HepG2 (cell line): ENCODE data around the gene NDFIP2. TPM values are rescaled to one million over a fixed set of nuclear protein-coding genes. Genes with fewer than 3 reads are reported as not detected.

Experiments
- ATAC-seq: fragments of 200-7000 bp; cut with Tn5 transposase; 3 replicates; pipeline ENCODE4 v1.9.1; 2020; ENCODE audit warnings: mild to moderate bottlenecking, moderate library complexity
- BruUV-seq: library from RNA; stranded (reverse); fragments of 400-500 nt; replicated peaks from 2 replicates; lab custom pipeline; 2021; lab: Mats Ljungman, UMichigan
- CTCF ChIA-PET: fragments of 300-600 bp; formaldehyde crosslinking; extraction: SDS; loops from one replicate; lab custom pipeline; 2021; ENCODE audit warnings: low total read pairs, inconsistent platforms, low intra/inter-chr PET ratio; lab: Yijun Ruan, JAX
- POLR2A ChIA-PET: fragments of 350-600 bp; sonication (Branson Sonifier 250); formaldehyde crosslinking; loops from one replicate; lab custom pipeline; 2020; ENCODE audit warnings: antibody characterized with exemption, inconsistent platforms; lab: Yijun Ruan, JAX
- DNase-seq: peaks from one replicate; pipeline ENCODE4 v3.0.0-alpha.2; 2015; ENCODE audit warnings: low spot score
- FAIRE-seq: peaks from 3 replicates; lab custom pipeline; 2011; peaks lifted over from hg19 to GRCh38; lab: Jason Lieb, UNC
- H2AFZ ChIP-seq: one replicate; pipeline ENCODE4 v1.6.1; 2011; ENCODE audit warnings: low read length, inconsistent platforms
- H3K27ac ChIP-seq: fragments of 300-600 bp; 3 replicates; pipeline ENCODE4 v1.8.0; 2011; ENCODE audit warnings: mixed run types, mild to moderate bottlenecking, mixed read lengths, low read length, inconsistent platforms; ENCODE audit not compliant: insufficient read depth; ENCODE audit errors: extremely low read length
- H3K27me3 ChIP-seq, 2 experiments: fragments of 200-600 bp in 1 of 2; 2 replicates in 1 of 2; 3 replicates in 1 of 2; pipeline versions ENCODE4 v1.6.0 to v1.8.0; 2011; ENCODE audit warnings: low read length in 2 of 2, mild to moderate bottlenecking in 2 of 2, moderate library complexity in 2 of 2, inconsistent platforms in 1 of 2; ENCODE audit not compliant: insufficient read depth in 2 of 2, control insufficient read depth in 1 of 2
- H3K36me3 ChIP-seq, 2 experiments: fragments of 200-600 bp in 1 of 2; replicated peaks in 1 of 2; 2 replicates in 1 of 2; 3 replicates in 1 of 2; pipeline versions ENCODE4 v1.5.1 to v1.8.0; 2011; ENCODE audit warnings: low read length in 2 of 2, inconsistent platforms in 1 of 2; ENCODE audit not compliant: insufficient read depth in 2 of 2, control insufficient read depth in 1 of 2
- H3K4me1 ChIP-seq: 2 replicates; pipeline ENCODE4 v1.5.1; 2012; ENCODE audit warnings: low read length, inconsistent platforms; ENCODE audit not compliant: insufficient read depth
- H3K4me2 ChIP-seq: 2 replicates; pipeline ENCODE4 v1.6.0; 2011; ENCODE audit warnings: low read depth, low read length, inconsistent platforms
- H3K4me3 ChIP-seq, 3 experiments: fragments of 200-600 bp in 1 of 3; sonication (generic), shearing (Covaris generic) in 1 of 3; replicated peaks in 1 of 3; 2 replicates each; pipeline ENCODE4 v1.5.1; 2011 to 2016; ENCODE audit warnings: low read length in 3 of 3, inconsistent platforms in 2 of 3, low read depth in 2 of 3, mild to moderate bottlenecking in 2 of 3, control low read depth in 1 of 3, mixed read lengths in 1 of 3; ENCODE audit not compliant: insufficient read depth in 1 of 3
- H3K79me2 ChIP-seq: one replicate; pipeline ENCODE4 v1.6.1; 2011; ENCODE audit warnings: low read length, inconsistent platforms; ENCODE audit not compliant: insufficient read depth
- H3K9ac ChIP-seq: 2 replicates; pipeline ENCODE4 v1.6.0; 2011; ENCODE audit warnings: mild to moderate bottlenecking, low read depth, low read length, inconsistent platforms; ENCODE audit not compliant: insufficient read depth
- H3K9me3 ChIP-seq: 2 replicates; pipeline ENCODE4 v1.5.1; 2012; ENCODE audit warnings: mild to moderate bottlenecking, low read length
- H4K20me1 ChIP-seq: 2 replicates; pipeline ENCODE4 v1.6.0; 2011; ENCODE audit warnings: inconsistent platforms, mild to moderate bottlenecking, low read length, moderate library complexity; ENCODE audit not compliant: insufficient read depth
- DMAP1 ChIP-seq: IDR thresholded peaks from 2 replicates; pipeline ENCODE4 v1.6.1; 2016
- ERF ChIP-seq: IDR thresholded peaks from 2 replicates; pipeline ENCODE4 v1.6.1; 2018; ENCODE audit warnings: missing biosample characterization, missing genetic modification reagents
- FOXP4 ChIP-seq: sonication (generic); formaldehyde crosslinking; IDR thresholded peaks from 2 replicates; pipeline ENCODE4 v1.4.0; 2020; ENCODE audit warnings: missing genetic modification reagents
- MATR3 ChIP-seq: sonication (generic); formaldehyde crosslinking; IDR thresholded peaks from 2 replicates; pipeline ENCODE4 v1.4.0; 2020; ENCODE audit warnings: missing genetic modification reagents
- MEIS1 ChIP-seq: sonication (generic); formaldehyde crosslinking; IDR thresholded peaks from 2 replicates; pipeline ENCODE4 v1.9.0; 2021; ENCODE audit warnings: mild to moderate bottlenecking, missing genetic modification reagents, moderate library complexity, borderline replicate concordance
- MLLT10 ChIP-seq: sonication (generic); formaldehyde crosslinking; IDR thresholded peaks from 2 replicates; pipeline ENCODE4 v1.4.0; 2020; ENCODE audit warnings: missing genetic modification reagents
- NCOR1 ChIP-seq: fragments of 200-600 bp; sonication (generic); IDR thresholded peaks from 2 replicates; pipeline ENCODE4 v1.7.0; 2017; ENCODE audit warnings: antibody characterized with exemption, low read length, borderline replicate concordance
- NFKBIZ ChIP-seq: IDR thresholded peaks from 2 replicates; pipeline ENCODE4 v1.6.1; 2018; ENCODE audit warnings: missing genetic modification reagents, missing compliant biosample characterization
- NRL ChIP-seq: sonication (generic); formaldehyde crosslinking; IDR thresholded peaks from 2 replicates; pipeline ENCODE4 v1.5.0; 2020; ENCODE audit warnings: missing genetic modification reagents, mild to moderate bottlenecking, moderate library complexity, borderline replicate concordance
- SMAD3 ChIP-seq: sonication (generic); formaldehyde crosslinking; IDR thresholded peaks from 2 replicates; pipeline ENCODE4 v1.4.0; 2020; ENCODE audit warnings: missing genetic modification reagents
- ZNF496 ChIP-seq: sonication (generic); formaldehyde crosslinking; IDR thresholded peaks from 2 replicates; pipeline ENCODE4 v1.8.1; 2023; ENCODE audit warnings: mild to moderate bottlenecking, moderate library complexity, missing genetic modification reagents; ENCODE audit not compliant: insufficient replicate concordance
- ZNF512 ChIP-seq: sonication (generic); formaldehyde crosslinking; IDR thresholded peaks from 2 replicates; pipeline ENCODE4 v1.4.0; 2020; ENCODE audit warnings: mild to moderate bottlenecking, missing genetic modification reagents
- ZNF616 ChIP-seq: sonication (generic); formaldehyde crosslinking; IDR thresholded peaks from 2 replicates; pipeline ENCODE4 v1.5.0; 2020; ENCODE audit warnings: low read depth, mild to moderate bottlenecking, missing genetic modification reagents
- ZNF646 ChIP-seq: sonication (generic); formaldehyde crosslinking; IDR thresholded peaks from 2 replicates; pipeline ENCODE4 v1.9.0; 2021; ENCODE audit warnings: mild to moderate bottlenecking, missing genetic modification reagents
- ZSCAN21 ChIP-seq: sonication (generic); formaldehyde crosslinking; IDR thresholded peaks from 2 replicates; pipeline ENCODE4 v1.8.0; 2022; ENCODE audit warnings: mild to moderate bottlenecking, missing genetic modification reagents, moderate library complexity, borderline replicate concordance
- WGBS: methylation state at CpG from one replicate; pipeline ENCODE4 v1.1.6; 2017; ENCODE audit warnings: low lambda C conversion rate; 5-methylcytosine and 5-hydroxymethylcytosine counted together
- in situ Hi-C: cut with HindIII; loops from 2 replicates; pipeline ENCODE4 v1.10.0; 2017; ENCODE audit warnings: low pct_unique_long_range_greater_than_20kb; ENCODE audit not compliant: extremely low pct_ligation_motif_present
- intact Hi-C: fragments of 100-400 bp; cut with micrococcal nuclease; formaldehyde crosslinking; loops from one replicate; pipeline ENCODE4 v1.10.0; 2022; ENCODE audit not compliant: unreplicated experiment
- polyA plus RNA-seq, 8 experiments: library from polyadenylated mRNA; depleted of rRNA in 3 of 8; stranded (reverse) in 7 of 8; unstranded in 1 of 8; fragments of >200 nt; fragmentation: Illumina TruSeq in 4 of 8; extraction: Trizol in 4 of 8; gene quantifications; 2 replicates each; pipeline versions ENCODE4 v1.2.1 to v1.2.3, GENCODE V29; 2011 to 2016; ENCODE audit warnings: low read depth in 4 of 8, missing spikeins in 1 of 8, mixed read lengths in 1 of 8; ENCODE audit not compliant: insufficient read depth in 1 of 8
- total RNA-seq, 5 experiments: library from RNA; depleted of rRNA; stranded (reverse); fragments of >200 nt; fragmentation: Illumina TruSeq; extraction: Trizol; gene quantifications; 2 replicates each; pipeline ENCODE4 v1.2.3, GENCODE V29; 2016; ENCODE audit warnings: low read depth in 1 of 5

Gene NDFIP2
- total and polyA plus RNA-seq, 2 of the 13 experiments (the other 11 are each of a cell fraction or from before 2014, with no cell fraction given): 23.2 to 32.0 TPM

GRCh38 chr13:79456656-79457365 is 24.1 kb upstream of the NDFIP2 start:
- Histone ChIP-seq H3K9ac (no peak overlapping the region), H2AFZ (no peak overlapping the region), H3K27me3 (no peaks in the 10 kb centered on the region; a peak in 1 of 5 replicates), H3K79me2 (no peaks in the 10 kb centered on the region), H3K4me3 (no peak overlapping the region), H3K27ac (no peak overlapping the region), H4K20me1 (no peaks in the 10 kb centered on the region), H3K9me3 (no peaks in the 10 kb centered on the region), H3K4me2 (no peak overlapping the region), H3K36me3 (no peaks in the 10 kb centered on the region), H3K4me1 (no peaks in the 10 kb centered on the region)
- POLR2A ChIA-PET: no interaction called here
- in situ Hi-C loops: no loop called here
- 0% methylated on average over 1 of the region's 1 CpG for WGBS
- FAIRE-seq (no peak), ATAC-seq (no peak), DNase-seq (no peak)
- CTCF ChIA-PET: no interaction called here
- no TSS peak for BruUV-seq
- TF ChIP-seq MLLT10 (CRISPR knock-in tag) (no peak), DMAP1 (CRISPR knock-in tag) (no peak), ZNF512 (no peak), NRL (CRISPR knock-in tag) (no peak), ZNF646 (CRISPR knock-in tag) (no peak), ERF (CRISPR knock-in tag) (no peak), NCOR1 (no peak), ZNF616 (no peak), MEIS1 (CRISPR knock-in tag) (no peak), ZNF496 (no peak), ZSCAN21 (no peak), MATR3 (no peak), NFKBIZ (CRISPR knock-in tag) (no peak), SMAD3 (CRISPR knock-in tag) (no peak), FOXP4 (CRISPR knock-in tag) (no peak)
- intact Hi-C loops: no loop called here
